SK-N-SH (cell line): ENCODE measurements around the gene YWHAH. TPM values are rescaled to one million over a fixed set of nuclear protein-coding genes. Genes with fewer than 3 reads are reported as not detected.
"Not testable (repeated sequence)": the region's sequence is repeated elsewhere in the genome, so short reads cannot be mapped to it uniquely, and the experiment has no call there.

Experiments used
- CTCF ChIA-PET: fragments of 300-600, 350-600 bp; formaldehyde crosslinking; extraction: SDS; loops from one replicate; lab custom pipeline; 2021; lab: Yijun Ruan, JAX
- POLR2A ChIA-PET: fragments of 350-600 bp; sonication (Branson Sonifier 250); formaldehyde crosslinking; extraction: SDS; loops from one replicate; lab custom pipeline; 2020; ENCODE audit warnings: antibody characterized with exemption, inconsistent platforms; lab: Yijun Ruan, JAX
- DNase-seq: peaks from one replicate; pipeline ENCODE4 v3.0.0; 2012
- H2AFZ ChIP-seq: fragments of 200-600 bp; sonication (generic); 2 replicates; pipeline ENCODE4 v1.8.1; 2016; ENCODE audit warnings: antibody characterized with exemption, mild to moderate bottlenecking, low read depth
- H3F3A ChIP-seq: fragments of 200-600 bp; sonication (generic); replicated peaks from 2 replicates; pipeline ENCODE3; 2016; ENCODE audit warnings: antibody characterized with exemption, mild to moderate bottlenecking; ENCODE audit not compliant: insufficient read depth
- H3K27ac ChIP-seq, 2 experiments: fragments of 200-500 bp in 1 of 2; fragments of 200-600 bp in 1 of 2; sonication (Bioruptor generic) in 1 of 2; sonication (generic), shearing (Covaris generic) in 1 of 2; 2 replicates each; pipeline versions ENCODE4 v1.5.1 to v1.6.1; 2014 to 2016; ENCODE audit warnings: low read depth in 2 of 2, inconsistent platforms in 1 of 2, low read length in 1 of 2, mild to moderate bottlenecking in 1 of 2, mixed read lengths in 1 of 2
- H3K27me3 ChIP-seq: fragments of 200-600 bp; sonication (generic), shearing (Covaris generic); 2 replicates; pipeline ENCODE4 v1.6.1; 2016; ENCODE audit warnings: mixed run types; ENCODE audit not compliant: insufficient read depth
- H3K36me3 ChIP-seq, 2 experiments: fragments of 200-500 bp in 1 of 2; fragments of 200-600 bp in 1 of 2; sonication (Bioruptor generic) in 1 of 2; sonication (generic) in 1 of 2; replicated peaks in 1 of 2; 2 replicates each; pipeline versions ENCODE3 to v1.5.1; 2014 to 2016; ENCODE audit warnings: low read length in 1 of 2, mild to moderate bottlenecking in 1 of 2; ENCODE audit not compliant: insufficient read depth in 2 of 2, control insufficient read depth in 1 of 2
- H3K4me1 ChIP-seq, 2 experiments: fragments of 200-500 bp in 1 of 2; fragments of 200-600 bp in 1 of 2; sonication (Bioruptor generic) in 1 of 2; sonication (generic), shearing (Covaris generic) in 1 of 2; 2 replicates each; pipeline versions ENCODE4 v1.5.1 to v1.6.1; 2014 to 2016; ENCODE audit warnings: low read depth in 1 of 2, low read length in 1 of 2, mixed run types in 1 of 2; ENCODE audit not compliant: insufficient read depth in 2 of 2, control insufficient read depth in 1 of 2
- H3K4me2 ChIP-seq: fragments of 200-600 bp; sonication (generic), shearing (Covaris generic); 2 replicates; pipeline ENCODE4 v1.6.1; 2017; ENCODE audit warnings: mixed run types
- H3K4me3 ChIP-seq, 2 experiments: fragments of 200-500 bp in 1 of 2; fragments of 200-600 bp in 1 of 2; sonication (Bioruptor generic) in 1 of 2; sonication (generic), shearing (Covaris generic) in 1 of 2; 2 replicates each; pipeline versions ENCODE4 v1.5.1 to v1.8.1; 2014 to 2016; ENCODE audit warnings: low read depth in 2 of 2, inconsistent platforms in 1 of 2, low read length in 1 of 2, mild to moderate bottlenecking in 1 of 2, mixed read lengths in 1 of 2, moderate library complexity in 1 of 2
- H3K79me2 ChIP-seq: fragments of 200-600 bp; sonication (generic); 2 replicates; pipeline ENCODE4 v1.8.1; 2017; ENCODE audit warnings: mild to moderate bottlenecking; ENCODE audit not compliant: insufficient read depth
- H3K9ac ChIP-seq: fragments of 200-600 bp; sonication (generic); 2 replicates; pipeline ENCODE4 v1.6.1; 2017; ENCODE audit warnings: mixed run types
- H3K9me2 ChIP-seq: fragments of 200-600 bp; sonication (generic); 2 replicates; pipeline ENCODE4 v1.6.1; 2017; ENCODE audit warnings: mixed run types
- H3K9me3 ChIP-seq: fragments of 200-600 bp; sonication (generic); 2 replicates; pipeline ENCODE4 v1.6.1; 2017; ENCODE audit warnings: mixed run types, mild to moderate bottlenecking, moderate library complexity
- H4K20me1 ChIP-seq: fragments of 200-600 bp; sonication (generic); 2 replicates; pipeline ENCODE4 v1.6.1; 2017; ENCODE audit warnings: mild to moderate bottlenecking, mixed run types; ENCODE audit not compliant: insufficient read depth
- ELF1 ChIP-seq: IDR thresholded peaks from 2 replicates; pipeline ENCODE4 v1.4.0; 2012
- GATA2 ChIP-seq: sonication (generic); formaldehyde crosslinking; IDR thresholded peaks from 2 replicates; pipeline ENCODE4 v1.5.0; 2020; ENCODE audit warnings: mild to moderate bottlenecking, missing genetic modification reagents
- JUND ChIP-seq: IDR thresholded peaks from 2 replicates; pipeline ENCODE4 v1.4.0; 2012
- MAX ChIP-seq: IDR thresholded peaks from 2 replicates; pipeline ENCODE4 v1.4.0; 2012; ENCODE audit warnings: low read depth
- RCOR1 ChIP-seq: fragments of 150-350 bp; IDR thresholded peaks from 2 replicates; pipeline ENCODE4 v1.6.1; 2017; ENCODE audit warnings: antibody characterized with exemption, low read length
- SIN3A ChIP-seq: IDR thresholded peaks from 2 replicates; pipeline ENCODE4 v1.6.1; 2012; ENCODE audit warnings: low read depth, mild to moderate bottlenecking, low read length, moderate library complexity, borderline replicate concordance
- TEAD4 ChIP-seq: IDR thresholded peaks from 2 replicates; pipeline ENCODE4 v1.4.0; 2012; ENCODE audit warnings: mild to moderate bottlenecking, borderline replicate concordance; ENCODE audit not compliant: insufficient read depth
- WGBS: methylation state at CpG from one replicate; pipeline ENCODE4 v1.1.6; 2017; ENCODE audit warnings: low lambda C conversion rate; 5-methylcytosine and 5-hydroxymethylcytosine counted together
- polyA plus RNA-seq, 3 experiments: library from polyadenylated mRNA; depleted of rRNA; stranded (reverse); fragments of >200 nt; gene quantifications; 2 replicates each; pipeline ENCODE4 v1.2.3, GENCODE V29; 2012

YWHAH gene
- polyA plus RNA-seq, 1 of the 3 experiments (the other 2 are of a cell fraction) = 102 TPM

- no peak overlapping the region for H3K4me3 ChIP-seq
- no peak overlapping the region for H2AFZ ChIP-seq
- H3K27me3 ChIP-seq = no peaks in the 10 kb centered on the region
- peaks cover 0 to 6% of the 10 kb centered on the region in 2 experiments; a peak in 1 of 4 replicates for H3K4me1 ChIP-seq
- ChIA-PET CTCF (interaction anchor here (0.6 to 12.4 kb wide), 38 partner anchors 7 to 492 kb away, joined by 3 to 211 read pairs (median 4); partner anchors contain the start of genes RTCB and SLC5A1), POLR2A (interaction anchor here (1.0 kb wide), 1 partner anchor 103 kb away, joined by 3 read pairs; no protein-coding TSS in a partner anchor)
- H3F3A ChIP-seq = no peaks in the 10 kb centered on the region
- H3K4me2 ChIP-seq = no peak overlapping the region
- H3K36me3 ChIP-seq = no peaks in the 10 kb centered on the region
- H3K9me3 ChIP-seq = no peaks in the 10 kb centered on the region
- no peaks in the 10 kb centered on the region for H3K9me2 ChIP-seq
- no peak overlapping the region for H3K9ac ChIP-seq
- DNase-seq = no peak
- H3K27ac ChIP-seq = no peak overlapping the region
- 73% methylated on average over 3 of the region's 3 CpGs for WGBS
- H3K79me2 ChIP-seq = no peaks in the 10 kb centered on the region
- TF ChIP-seq GATA2 = no peak
- no peaks in the 10 kb centered on the region for H4K20me1 ChIP-seq
Observed at GRCh38 chr22:31977939-31978338, 33.6 kb downstream of the YWHAH start.

- Histone ChIP-seq H3K27ac (no peak overlapping the region), H3K4me1 (peaks cover 0 to 6% of the 10 kb centered on the region in 2 experiments; a peak in 1 of 4 replicates)
- CTCF ChIA-PET = interaction anchor here (4.0 to 12.4 kb wide), 2 partner anchors 10 to 102 kb away, joined by 15 to 211 read pairs; no protein-coding TSS in a partner anchor
- no peak for DNase-seq
- no peak for TF ChIP-seq TEAD4
- no peak for TF ChIP-seq ELF1
- TF ChIP-seq, all 33 proteins: peak for 0
- no peak overlapping the region for H3K4me3 ChIP-seq
- no peaks in the 10 kb centered on the region for H3K27me3 ChIP-seq
- H3K79me2 ChIP-seq = no peaks in the 10 kb centered on the region
- no peak overlapping the region for H3K9ac ChIP-seq
- no peaks in the 10 kb centered on the region for H3K9me2 ChIP-seq
- H3K4me2 ChIP-seq = no peak overlapping the region
- H3K36me3 ChIP-seq = no peaks in the 10 kb centered on the region
- H3K9me3 ChIP-seq = no peaks in the 10 kb centered on the region
- no peak overlapping the region for H2AFZ ChIP-seq
- H3F3A ChIP-seq = no peaks in the 10 kb centered on the region
- 38% methylated on average over 3 of the region's 4 CpGs for WGBS
- no peaks in the 10 kb centered on the region for H4K20me1 ChIP-seq
- POLR2A ChIA-PET = no interaction called here
Observed at GRCh38 chr22:31980628-31981027, 36.3 kb downstream of the YWHAH start.

GRCh38 chr22:31981976-31982375 lies 37.6 kb downstream of the YWHAH start:
- DNase-seq, H4K20me1 ChIP-seq, H3K79me2 ChIP-seq, H3K4me1 ChIP-seq, H3K27ac ChIP-seq, H3K4me3 ChIP-seq, H3F3A ChIP-seq, POLR2A ChIA-PET, H3K9me3 ChIP-seq, H3K4me2 ChIP-seq, H2AFZ ChIP-seq, H3K9me2 ChIP-seq, H3K27me3 ChIP-seq, H3K9ac ChIP-seq, H3K36me3 ChIP-seq: not testable (repeated sequence)
- 76% methylated on average over 8 of the region's 8 CpGs for whole genome bisulfite sequencing
- CTCF ChIA-PET = interaction anchor here (4.0 kb wide), 1 partner anchor 11 kb away, joined by 15 read pairs; no protein-coding TSS in a partner anchor

GRCh38 chr22:31983911-31984656 lies 39.7 kb downstream of the YWHAH start:
- no peaks in the 10 kb centered on the region for H4K20me1 ChIP-seq
- WGBS = 24% methylated on average over 4 of the region's 6 CpGs
- ChIA-PET CTCF (interaction anchor here (0.8 to 2.5 kb wide), 5 partner anchors 10 to 131 kb away, joined by 3 to 12 read pairs (median 6); no protein-coding TSS in a partner anchor), POLR2A (no interaction called here)
- H3K27me3 ChIP-seq = no peaks in the 10 kb centered on the region
- no peaks in the 10 kb centered on the region for H3F3A ChIP-seq
- TF ChIP-seq JUND (no peak), SIN3A (no peak), MAX (no peak), RCOR1 (no peak)
- H3K79me2 ChIP-seq = no peaks in the 10 kb centered on the region
- H3K4me1 ChIP-seq = no peaks in the 10 kb centered on the region
- H3K4me3 ChIP-seq = no peak overlapping the region
- H2AFZ ChIP-seq = no peak overlapping the region
- H3K27ac ChIP-seq = no peak overlapping the region
- no peaks in the 10 kb centered on the region for H3K36me3 ChIP-seq
- no peak overlapping the region for H3K4me2 ChIP-seq
- DNase-seq = no peak
- H3K9ac ChIP-seq = no peak overlapping the region
- H3K9me2 ChIP-seq = no peaks in the 10 kb centered on the region
- no peaks in the 10 kb centered on the region for H3K9me3 ChIP-seq
